Activated CD4-positive, alpha-beta memory T cell treated with anti-CD3 and anti-CD28 coated beads for 36 hours (primary cell): ENCODE results near the gene HOXB3. TPM values are rescaled to one million over a fixed set of nuclear protein-coding genes. Genes with fewer than 3 reads are reported as not detected.

Experiments used
- CTCF ChIA-PET: fragments of 350-600 bp; sonication (Branson Sonifier 250); formaldehyde crosslinking; loops from one replicate; lab custom pipeline; 2021; ENCODE audit warnings: antibody characterized with exemption, inconsistent platforms; lab: Charles Lee
- POLR2A ChIA-PET: fragments of 350-600 bp; sonication (Branson Sonifier 250); formaldehyde crosslinking; loops from one replicate; lab custom pipeline; 2021; ENCODE audit warnings: antibody characterized with exemption; lab: Charles Lee
- DNase-seq: peaks from one replicate; pipeline ENCODE4 v3.0.0-alpha.2; 2020
- H3K27ac Mint-ChIP-seq: one replicate; pipeline ENCODE4 v1.8.0; 2021; ENCODE audit warnings: mixed read lengths
- H3K27me3 Mint-ChIP-seq: one replicate; pipeline ENCODE4 v1.8.0; 2021; ENCODE audit warnings: mixed read lengths
- H3K36me3 Mint-ChIP-seq: one replicate; pipeline ENCODE4 v1.8.0; 2021; ENCODE audit warnings: mixed read lengths
- H3K4me1 Mint-ChIP-seq: one replicate; pipeline ENCODE4 v1.8.0; 2021; ENCODE audit warnings: low read depth, mixed read lengths
- H3K4me3 Mint-ChIP-seq: one replicate; pipeline ENCODE4 v1.8.0; 2021; ENCODE audit warnings: mild to moderate bottlenecking, mixed read lengths
- H3K9me3 Mint-ChIP-seq: one replicate; pipeline ENCODE4 v1.8.0; 2021; ENCODE audit warnings: mixed read lengths
- intact Hi-C: fragments of 100-400 bp; cut with micrococcal nuclease; formaldehyde crosslinking; loops from one replicate; pipeline ENCODE4 v1.15.1; 2023
- total RNA-seq, 2 experiments: library from RNA; stranded (reverse); gene quantifications; one replicate each; pipeline ENCODE4 v1.2.3, GENCODE V29; 2021

The HOXB3 gene
- total RNA-seq, 2 experiments from 2014 or later = 2.6 TPM

- ChIA-PET POLR2A (no interaction called here), CTCF (no interaction called here)
- intact Hi-C loops = no loop called here
- Mint-ChIP-seq H3K27ac (no peak overlapping the region), H3K36me3 (no peaks in the 10 kb centered on the region), H3K27me3 (peaks cover 6% of the 10 kb centered on the region), H3K4me1 (peaks cover 7% of the 10 kb centered on the region), H3K4me3 (no peak overlapping the region), H3K9me3 (no peaks in the 10 kb centered on the region)
- DNase-seq = no peak
Measured at GRCh38 chr17:48553826-48554225, 36.2 kb downstream of the HOXB3 start.

- intact Hi-C loops = no loop called here
- Mint-ChIP-seq H3K9me3 (no peaks in the 10 kb centered on the region), H3K27ac (no peak overlapping the region), H3K27me3 (peaks cover 6% of the 10 kb centered on the region), H3K4me3 (no peak overlapping the region), H3K4me1 (peaks cover 10% of the 10 kb centered on the region), H3K36me3 (no peaks in the 10 kb centered on the region)
- ChIA-PET CTCF (no interaction called here), POLR2A (no interaction called here)
- DNase-seq = no peak
Measured at GRCh38 chr17:48553190-48553547, 36.9 kb downstream of the HOXB3 start.

- Mint-ChIP-seq H3K4me1 (peaks cover 13% of the 10 kb centered on the region), H3K27ac (no peak overlapping the region), H3K4me3 (no peak overlapping the region), H3K9me3 (no peaks in the 10 kb centered on the region), H3K36me3 (no peaks in the 10 kb centered on the region), H3K27me3 (peaks cover 6% of the 10 kb centered on the region)
- intact Hi-C loops = no loop called here
- DNase-seq = no peak
- POLR2A ChIA-PET = no interaction called here
- CTCF ChIA-PET = no interaction called here
Measured at GRCh38 chr17:48552466-48553189, 37.4 kb downstream of the HOXB3 start.

GRCh38 chr17:48551596-48552465 lies 38.2 kb downstream of the HOXB3 start:
- Mint-ChIP-seq H3K36me3 (no peaks in the 10 kb centered on the region), H3K9me3 (no peaks in the 10 kb centered on the region), H3K27ac (no peak overlapping the region), H3K4me1 (peaks cover 18% of the 10 kb centered on the region), H3K27me3 (peaks cover 6% of the 10 kb centered on the region), H3K4me3 (no peak overlapping the region)
- intact Hi-C loops = no loop called here
- POLR2A ChIA-PET = interaction anchor here (0.6 to 1.2 kb wide), 2 partner anchors 9 to 13 kb away, joined by 3 read pairs; no protein-coding TSS in a partner anchor
- DNase-seq = no peak
- CTCF ChIA-PET = no interaction called here

DNA sequence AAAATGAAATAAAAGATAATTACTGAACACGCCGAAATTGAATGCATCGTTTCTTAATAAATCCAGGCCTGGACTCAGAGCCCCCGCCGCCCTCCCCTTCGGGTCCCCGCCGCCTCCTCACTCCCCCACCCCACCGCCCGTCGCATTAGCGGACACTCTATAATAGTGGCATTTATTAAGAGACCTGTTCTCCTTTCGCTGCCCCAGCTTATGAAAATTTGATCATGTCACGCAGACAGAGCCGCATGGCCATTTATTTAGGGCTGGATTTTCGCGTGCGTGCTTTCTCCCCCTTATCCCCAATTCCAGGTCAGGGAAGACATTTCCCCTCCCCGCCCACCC lies 38.9 kb downstream of the HOXB3 start:
- DNase-seq = no peak
- H3K36me3 Mint-ChIP-seq = no peaks in the 10 kb centered on the region
- H3K27ac Mint-ChIP-seq = no peak overlapping the region
- POLR2A ChIA-PET = interaction anchor here (1.2 kb wide), 1 partner anchor 10 kb away, joined by 3 read pairs; no protein-coding TSS in a partner anchor
- H3K9me3 Mint-ChIP-seq = no peaks in the 10 kb centered on the region
- CTCF ChIA-PET = no interaction called here
- H3K27me3 Mint-ChIP-seq = peaks cover 5% of the 10 kb centered on the region
- H3K4me3 Mint-ChIP-seq = no peak overlapping the region
- intact Hi-C loops = no loop called here
- H3K4me1 Mint-ChIP-seq = peaks cover 24% of the 10 kb centered on the region

GRCh38 chr17:48550502-48551213 lies 39.4 kb downstream of the HOXB3 start:
- Mint-ChIP-seq H3K4me3 (no peak overlapping the region), H3K36me3 (no peaks in the 10 kb centered on the region), H3K27me3 (peaks cover 2% of the 10 kb centered on the region), H3K27ac (no peak overlapping the region), H3K9me3 (no peaks in the 10 kb centered on the region), H3K4me1 (peaks cover 27% of the 10 kb centered on the region)
- no peak for DNase-seq
- intact Hi-C loops = no loop called here
- POLR2A ChIA-PET = interaction anchor here (1.2 kb wide), 1 partner anchor 10 kb away, joined by 3 read pairs; no protein-coding TSS in a partner anchor
- CTCF ChIA-PET = no interaction called here

- POLR2A ChIA-PET = no interaction called here
Measured at GRCh38 chr17:48549914-48550501, 40.0 kb downstream of the HOXB3 start.

DNA sequence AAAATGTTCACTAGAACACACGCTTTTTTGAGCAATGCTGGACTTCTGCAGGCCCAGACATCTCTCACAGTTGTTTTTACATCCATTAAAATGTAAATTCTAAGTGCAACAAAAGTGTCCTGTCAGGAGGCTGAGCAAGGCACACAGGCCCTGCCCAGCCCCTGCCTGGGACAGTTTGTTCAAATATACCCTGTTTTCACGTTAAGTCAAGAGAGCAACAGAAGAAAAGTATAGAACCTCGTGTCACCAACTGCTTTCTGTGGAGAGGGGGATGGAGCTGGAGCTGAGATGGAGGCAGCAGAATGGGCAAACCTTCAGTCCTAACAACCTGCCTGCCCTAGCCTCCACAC lies 40.8 kb downstream of the HOXB3 start:
- Mint-ChIP-seq H3K27ac (no peak overlapping the region), H3K4me3 (no peak overlapping the region), H3K36me3 (no peaks in the 10 kb centered on the region), H3K27me3 (peaks cover 3% of the 10 kb centered on the region), H3K9me3 (no peaks in the 10 kb centered on the region), H3K4me1 (peaks cover 26% of the 10 kb centered on the region)
- ChIA-PET POLR2A (no interaction called here), CTCF (no interaction called here)
- intact Hi-C loops = loop anchor here (2.0 kb wide), 1 partner anchor 38 kb away; no protein-coding TSS in a partner anchor
- no peak for DNase-seq

More at GRCh38 chr17:48549914-48550501, 40.0 kb downstream of the HOXB3 start:
- CTCF ChIA-PET = no interaction called here
- Mint-ChIP-seq H3K9me3 (no peaks in the 10 kb centered on the region), H3K4me3 (no peak overlapping the region), H3K27me3 (peaks cover 2% of the 10 kb centered on the region), H3K36me3 (no peaks in the 10 kb centered on the region), H3K4me1 (peaks cover 27% of the 10 kb centered on the region), H3K27ac (no peak overlapping the region)
- intact Hi-C loops = loop anchor here (2.0 kb wide), 1 partner anchor 39 kb away; no protein-coding TSS in a partner anchor
- no peak for DNase-seq

GRCh38 chr17:48548523-48549280 lies 41.3 kb downstream of the HOXB3 start:
- intact Hi-C loops = loop anchor here (2.0 kb wide), 1 partner anchor 38 kb away; no protein-coding TSS in a partner anchor
- CTCF ChIA-PET = interaction anchor here (1.7 to 2.5 kb wide), 2 partner anchors 56 to 241 kb away, joined by 5 to 7 read pairs; no protein-coding TSS in a partner anchor
- Mint-ChIP-seq H3K27me3 (peaks cover 7% of the 10 kb centered on the region), H3K9me3 (no peaks in the 10 kb centered on the region), H3K27ac (peak overlapping the region; percentile 85), H3K4me3 (peak overlapping the region; percentile 67), H3K36me3 (no peaks in the 10 kb centered on the region), H3K4me1 (peaks cover 29% of the 10 kb centered on the region)
- POLR2A ChIA-PET = no interaction called here
- DNase-seq = no peak

GRCh38 chr17:48547808-48548522 lies 42.1 kb downstream of the HOXB3 start:
- Mint-ChIP-seq H3K27ac (peak overlapping the region; percentile 85), H3K27me3 (peaks cover 9% of the 10 kb centered on the region), H3K36me3 (peaks cover 3% of the 10 kb centered on the region), H3K4me3 (peak overlapping the region; percentile 67), H3K9me3 (no peaks in the 10 kb centered on the region), H3K4me1 (peaks cover 29% of the 10 kb centered on the region)
- peak; percentile 58 for DNase-seq
- intact Hi-C loops = loop anchor here (2.0 kb wide), 1 partner anchor 37 kb away; no protein-coding TSS in a partner anchor
- ChIA-PET POLR2A (no interaction called here), CTCF (interaction anchor here (1.7 to 2.5 kb wide), 2 partner anchors 55 to 240 kb away, joined by 5 to 7 read pairs; no protein-coding TSS in a partner anchor)
